H9 (cell line): ENCODE results near the gene FOLR1. TPM values are rescaled to one million over a fixed set of nuclear protein-coding genes. Genes with fewer than 3 reads are reported as not detected.

Experiments used
- DNase-seq: peaks from one replicate; pipeline ENCODE4 v3.0.0-alpha.2; 2017
- H2AFZ ChIP-seq: one replicate; pipeline ENCODE4 v1.6.1; 2013; ENCODE audit warnings: mild to moderate bottlenecking, low read length, control low read depth, moderate library complexity
- H2AK5ac ChIP-seq: 2 replicates; pipeline ENCODE4 v1.6.1; 2013; ENCODE audit warnings: low read length, control low read depth, mixed read lengths; ENCODE audit not compliant: insufficient read length
- H2BK120ac ChIP-seq: one replicate; pipeline ENCODE4 v1.6.1; 2013; ENCODE audit warnings: low read depth, mild to moderate bottlenecking, low read length, control low read depth, inconsistent platforms; ENCODE audit not compliant: poor library complexity, severe bottlenecking
- H2BK12ac ChIP-seq: 2 replicates; pipeline ENCODE4 v1.6.1; 2013; ENCODE audit warnings: low read length, control low read depth, mixed read lengths, low read depth; ENCODE audit not compliant: insufficient read length
- H2BK15ac ChIP-seq: 2 replicates; pipeline ENCODE4 v1.6.1; 2013; ENCODE audit warnings: low read depth, low read length, control low read depth
- H2BK20ac ChIP-seq: one replicate; pipeline ENCODE4 v1.6.1; 2013; ENCODE audit warnings: low read depth, mild to moderate bottlenecking, low read length, control low read depth, inconsistent platforms; ENCODE audit not compliant: poor library complexity, severe bottlenecking
- H2BK5ac ChIP-seq: 2 replicates; pipeline ENCODE4 v1.6.1; 2013; ENCODE audit warnings: low read length, control low read depth, mixed read lengths; ENCODE audit not compliant: insufficient read length
- H3K14ac ChIP-seq: 2 replicates; pipeline ENCODE4 v1.6.1; 2013; ENCODE audit warnings: low read length, control low read depth; ENCODE audit not compliant: insufficient read depth
- H3K18ac ChIP-seq: 2 replicates; pipeline ENCODE4 v1.6.1; 2013; ENCODE audit warnings: low read depth, mild to moderate bottlenecking, mixed read lengths, low read length, control low read depth; ENCODE audit not compliant: insufficient read length
- H3K23ac ChIP-seq: 2 replicates; pipeline ENCODE4 v1.6.1; 2013; ENCODE audit warnings: low read length, control low read depth, mixed read lengths, low read depth; ENCODE audit not compliant: insufficient read length
- H3K23me2 ChIP-seq: 2 replicates; pipeline ENCODE4 v1.6.1; 2013; ENCODE audit warnings: low read depth, mild to moderate bottlenecking, mixed read lengths, low read length, control low read depth; ENCODE audit not compliant: insufficient read length, poor library complexity, severe bottlenecking
- H3K27ac ChIP-seq: 2 replicates; pipeline ENCODE4 v1.5.1; 2013; ENCODE audit warnings: low read length, control low read depth, mixed read lengths, low read depth; ENCODE audit not compliant: insufficient read length
- H3K27me3 ChIP-seq: 2 replicates; pipeline ENCODE4 v1.6.1; 2013; ENCODE audit warnings: low read length, control low read depth, inconsistent platforms; ENCODE audit not compliant: insufficient read depth
- H3K4ac ChIP-seq: 2 replicates; pipeline ENCODE4 v1.6.1; 2013; ENCODE audit warnings: low read depth, mild to moderate bottlenecking, control low read depth, inconsistent platforms, low read length, moderate library complexity
- H3K4me1 ChIP-seq: 2 replicates; pipeline ENCODE4 v1.6.1; 2013; ENCODE audit warnings: low read length, control low read depth, inconsistent platforms; ENCODE audit not compliant: insufficient read depth
- H3K4me2 ChIP-seq: 2 replicates; pipeline ENCODE4 v1.6.1; 2013; ENCODE audit warnings: low read length, control low read depth, mixed read lengths; ENCODE audit not compliant: insufficient read length, insufficient read depth
- H3K56ac ChIP-seq: 2 replicates; pipeline ENCODE4 v1.6.1; 2013; ENCODE audit warnings: low read depth, mild to moderate bottlenecking, mixed read lengths, low read length, control low read depth; ENCODE audit not compliant: insufficient read length
- H3K79me1 ChIP-seq: 2 replicates; pipeline ENCODE4 v1.6.1; 2013; ENCODE audit warnings: low read depth, mild to moderate bottlenecking, moderate library complexity, low read length, control low read depth, inconsistent platforms; ENCODE audit not compliant: insufficient read depth, poor library complexity, severe bottlenecking
- H3K79me2 ChIP-seq: 2 replicates; pipeline ENCODE4 v1.6.1; 2013; ENCODE audit warnings: low read length, control low read depth, inconsistent platforms; ENCODE audit not compliant: insufficient read depth
- H3K9ac ChIP-seq: 2 replicates; pipeline ENCODE4 v1.6.1; 2013; ENCODE audit warnings: low read length, control low read depth, mixed read lengths; ENCODE audit not compliant: insufficient read length; ENCODE audit errors: extremely low read depth
- H3K9me3 ChIP-seq: one replicate; pipeline ENCODE4 v1.6.1; 2013; ENCODE audit warnings: low read depth, low read length, inconsistent platforms; ENCODE audit not compliant: control insufficient read depth
- H3T11ph ChIP-seq: one replicate; pipeline ENCODE4 v1.6.1; 2013; ENCODE audit warnings: mild to moderate bottlenecking, low read length, control low read depth, inconsistent platforms
- H4K20me1 ChIP-seq: one replicate; pipeline ENCODE4 v1.6.1; 2013; ENCODE audit not compliant: control insufficient read depth, insufficient read length, insufficient read depth
- H4K5ac ChIP-seq: 2 replicates; pipeline ENCODE4 v1.6.1; 2013; ENCODE audit warnings: low read depth, mild to moderate bottlenecking, mixed read lengths, low read length, control low read depth; ENCODE audit not compliant: insufficient read length
- H4K8ac ChIP-seq: replicated peaks from 2 replicates; pipeline ENCODE4 v1.6.1; 2013; ENCODE audit warnings: low read length, control low read depth, mixed read lengths, low read depth; ENCODE audit not compliant: insufficient read length
- H4K91ac ChIP-seq: 2 replicates; pipeline ENCODE4 v1.6.1; 2013; ENCODE audit warnings: low read depth, mild to moderate bottlenecking, moderate library complexity, mixed read lengths, low read length, control low read depth; ENCODE audit not compliant: insufficient read length
- H3K27ac Mint-ChIP-seq, 3 experiments: 2 replicates in 2 of 3; 3 replicates in 1 of 3; pipeline ENCODE4 v1.8.0; 2020 to 2021; ENCODE audit warnings: mixed read lengths in 3 of 3, mild to moderate bottlenecking in 1 of 3, moderate library complexity in 1 of 3
- H3K27me3 Mint-ChIP-seq: 2 replicates; pipeline ENCODE4 v1.8.0; 2021; ENCODE audit warnings: low read depth, mild to moderate bottlenecking, moderate library complexity, mixed read lengths
- H3K36me3 Mint-ChIP-seq, 3 experiments: 2 replicates in 2 of 3; 3 replicates in 1 of 3; pipeline ENCODE4 v1.8.0; 2020 to 2021; ENCODE audit warnings: low read depth in 3 of 3, mixed read lengths in 3 of 3; ENCODE audit not compliant: insufficient read depth in 1 of 3
- H3K4me1 Mint-ChIP-seq, 2 experiments: 2 replicates each; pipeline ENCODE4 v1.8.0; 2020; ENCODE audit warnings: mixed read lengths in 2 of 2
- H3K4me3 Mint-ChIP-seq, 2 experiments: 2 replicates in 1 of 2; 3 replicates in 1 of 2; pipeline ENCODE4 v1.8.0; 2020 to 2021; ENCODE audit warnings: mild to moderate bottlenecking in 2 of 2, mixed read lengths in 2 of 2, moderate library complexity in 1 of 2
- H3K9me3 Mint-ChIP-seq, 2 experiments: 2 replicates in 1 of 2; 3 replicates in 1 of 2; pipeline ENCODE4 v1.8.0; 2020; ENCODE audit warnings: mild to moderate bottlenecking in 2 of 2, mixed read lengths in 2 of 2, moderate library complexity in 1 of 2
- WGBS: extraction: QIAGEN DNeasy Blood & Tissue Kit; methylation state at CpG from one replicate; pipeline ENCODE4 v1.1.7; 2013; ENCODE audit warnings: missing lambda C conversion rate, low lambda C conversion rate, mixed read lengths; ENCODE audit not compliant: insufficient read length; ENCODE audit errors: extremely low coverage; 5-methylcytosine and 5-hydroxymethylcytosine counted together
- total RNA-seq: library from RNA; stranded (reverse); gene quantifications from 2 replicates; pipeline ENCODE4 v1.2.1, GENCODE V29; 2021
- TF ChIP-seq, protein P1 (sequence below): fragments of 200-600 bp; sonication (generic); conservative IDR thresholded peaks from 3 replicates; pipeline ENCODE4 v1.8.0; 2021; ENCODE audit warnings: antibody characterized with exemption, mild to moderate bottlenecking

FOLR1 gene
- total RNA-seq, 1 experiment from 2014 or later: 0.92 TPM

- Histone ChIP-seq H4K20me1 (no peaks in the 10 kb centered on the region), H3K23ac (no peak overlapping the region), H2BK20ac (no peak overlapping the region), H3K23me2 (peaks cover 16% of the 10 kb centered on the region), H3K18ac (no peak overlapping the region), H2BK5ac (no peak overlapping the region), H2BK15ac (no peak overlapping the region), H2BK12ac (no peak overlapping the region), H3K79me2 (peaks cover 4% of the 10 kb centered on the region; the same call in 1 of the 2 replicates), H4K91ac (no peak overlapping the region), H4K8ac (no peak overlapping the region), H3K56ac (no peak overlapping the region), H2BK120ac (no peak overlapping the region), H3K4ac (no peak overlapping the region), H2AFZ (no peak overlapping the region), H3K4me2 (no peak overlapping the region), H3K79me1 (peaks cover 3% of the 10 kb centered on the region), H3K27ac (no peak overlapping the region), H3K9me3 (no peaks in the 10 kb centered on the region), H2AK5ac (no peak overlapping the region), H3K27me3 (no peaks in the 10 kb centered on the region), H3K4me1 (peaks cover 2% of the 10 kb centered on the region; the same call in 1 of the 2 replicates), H3K9ac (no peak overlapping the region), H3K14ac (no peak overlapping the region), H3T11ph (no peak overlapping the region), H4K5ac (no peak overlapping the region)
- TF ChIP-seq, protein P1, sequence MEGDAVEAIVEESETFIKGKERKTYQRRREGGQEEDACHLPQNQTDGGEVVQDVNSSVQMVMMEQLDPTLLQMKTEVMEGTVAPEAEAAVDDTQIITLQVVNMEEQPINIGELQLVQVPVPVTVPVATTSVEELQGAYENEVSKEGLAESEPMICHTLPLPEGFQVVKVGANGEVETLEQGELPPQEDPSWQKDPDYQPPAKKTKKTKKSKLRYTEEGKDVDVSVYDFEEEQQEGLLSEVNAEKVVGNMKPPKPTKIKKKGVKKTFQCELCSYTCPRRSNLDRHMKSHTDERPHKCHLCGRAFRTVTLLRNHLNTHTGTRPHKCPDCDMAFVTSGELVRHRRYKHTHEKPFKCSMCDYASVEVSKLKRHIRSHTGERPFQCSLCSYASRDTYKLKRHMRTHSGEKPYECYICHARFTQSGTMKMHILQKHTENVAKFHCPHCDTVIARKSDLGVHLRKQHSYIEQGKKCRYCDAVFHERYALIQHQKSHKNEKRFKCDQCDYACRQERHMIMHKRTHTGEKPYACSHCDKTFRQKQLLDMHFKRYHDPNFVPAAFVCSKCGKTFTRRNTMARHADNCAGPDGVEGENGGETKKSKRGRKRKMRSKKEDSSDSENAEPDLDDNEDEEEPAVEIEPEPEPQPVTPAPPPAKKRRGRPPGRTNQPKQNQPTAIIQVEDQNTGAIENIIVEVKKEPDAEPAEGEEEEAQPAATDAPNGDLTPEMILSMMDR: no peak
- H3K27me3 Mint-ChIP-seq: peaks cover 28% of the 10 kb centered on the region
- peak; percentile 25 for DNase-seq
- no CpG with 5 or more reads among the region's 7 CpGs for WGBS
- H3K27ac Mint-ChIP-seq: no peak overlapping the region; a peak in 1 of 7 replicates
- peaks cover 30 to 40% of the 10 kb centered on the region in 2 experiments for H3K4me1 Mint-ChIP-seq
- peak overlapping the region in 1 of 2 experiments; percentile 36; a peak in 1 of 5 replicates for H3K4me3 Mint-ChIP-seq
- peaks cover 0 to 9% (median 3%) of the 10 kb centered on the region in 3 experiments; a peak in 4 of 7 replicates for H3K36me3 Mint-ChIP-seq
- H3K9me3 Mint-ChIP-seq: no peaks in the 10 kb centered on the region
Measured at GRCh38 chr11:72221386-72222075, 29.6 kb downstream of the FOLR1 start.
